Stomach (tissue), 4 donors: ENCODE measurements around the gene PWWP2A.
"Not testable (repeated sequence)": the region's sequence is repeated elsewhere in the genome, so short reads cannot be mapped to it uniquely, and the experiment has no call there.

ENCODE experiments used
- EP300 ChIP-seq: sonication (generic); formaldehyde crosslinking; IDR thresholded peaks from one replicate; pipeline ENCODE4 v1.6.1; 2017; ENCODE audit warnings: antibody characterized with exemption
- POLR2A ChIP-seq, 4 donors: fragments of 450-650 bp; IDR thresholded peaks; one replicate each; pipeline ENCODE4 v1.6.1; 2016; ENCODE audit warnings: antibody characterized with exemption in 4 of 4, control low read depth in 2 of 4, mild to moderate bottlenecking in 1 of 4, moderate library complexity in 1 of 4
- TF ChIP-seq, protein P1 (sequence below), 7 experiments: fragments of 450-650 bp in 4 of 7; fragments of 200-600 bp in 3 of 7; sonication (generic) in 3 of 7; IDR thresholded peaks; one replicate each; pipeline ENCODE4 v1.5.1; 2016 to 2019; ENCODE audit warnings: antibody characterized with exemption in 7 of 7, control low read depth in 2 of 7, mild to moderate bottlenecking in 1 of 7

DNA sequence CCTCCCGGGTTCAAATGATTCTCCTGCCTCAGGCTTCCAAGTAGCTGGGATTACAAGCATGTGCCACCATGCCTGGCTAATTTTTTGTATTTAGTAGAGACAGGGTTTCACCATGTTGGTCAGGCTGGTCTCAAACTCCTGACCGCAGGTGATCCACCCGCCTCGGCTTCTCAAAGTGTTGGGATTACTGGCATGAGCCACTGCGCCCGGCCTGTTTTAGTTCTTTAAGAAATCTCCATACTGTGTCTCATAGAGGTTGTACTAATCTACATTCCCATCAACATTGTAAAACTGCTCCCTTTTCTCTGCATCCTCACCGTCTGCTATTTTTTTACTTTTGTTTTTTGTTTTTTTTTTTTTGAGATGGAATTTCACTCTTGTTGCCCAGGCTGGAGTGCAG lies 25.2 kb upstream of the PWWP2A start:
- TF ChIP-seq, protein P1, sequence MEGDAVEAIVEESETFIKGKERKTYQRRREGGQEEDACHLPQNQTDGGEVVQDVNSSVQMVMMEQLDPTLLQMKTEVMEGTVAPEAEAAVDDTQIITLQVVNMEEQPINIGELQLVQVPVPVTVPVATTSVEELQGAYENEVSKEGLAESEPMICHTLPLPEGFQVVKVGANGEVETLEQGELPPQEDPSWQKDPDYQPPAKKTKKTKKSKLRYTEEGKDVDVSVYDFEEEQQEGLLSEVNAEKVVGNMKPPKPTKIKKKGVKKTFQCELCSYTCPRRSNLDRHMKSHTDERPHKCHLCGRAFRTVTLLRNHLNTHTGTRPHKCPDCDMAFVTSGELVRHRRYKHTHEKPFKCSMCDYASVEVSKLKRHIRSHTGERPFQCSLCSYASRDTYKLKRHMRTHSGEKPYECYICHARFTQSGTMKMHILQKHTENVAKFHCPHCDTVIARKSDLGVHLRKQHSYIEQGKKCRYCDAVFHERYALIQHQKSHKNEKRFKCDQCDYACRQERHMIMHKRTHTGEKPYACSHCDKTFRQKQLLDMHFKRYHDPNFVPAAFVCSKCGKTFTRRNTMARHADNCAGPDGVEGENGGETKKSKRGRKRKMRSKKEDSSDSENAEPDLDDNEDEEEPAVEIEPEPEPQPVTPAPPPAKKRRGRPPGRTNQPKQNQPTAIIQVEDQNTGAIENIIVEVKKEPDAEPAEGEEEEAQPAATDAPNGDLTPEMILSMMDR (IDR thresholded peaks at IDR 0.05): not testable (repeated sequence)
- not testable (repeated sequence) for TF ChIP-seq POLR2A (IDR thresholded peaks at IDR 0.05); EP300
